GM12873 (cell line): ENCODE data around the gene AKR1A1.

Experiments
- CTCF ChIP-seq: IDR thresholded peaks from 2 replicates; pipeline ENCODE4 v1.5.1; 2012; ENCODE audit warnings: low read depth, mild to moderate bottlenecking, moderate library complexity, low read length, control low read depth; ENCODE audit not compliant: insufficient read depth; ENCODE audit errors: missing control alignments

The AKR1A1 gene

GRCh38 chr1:45568421-45568820 is 17.8 kb downstream of the AKR1A1 start:
- no peak for TF ChIP-seq CTCF

- TF ChIP-seq CTCF = no peak
These were observed 18.9 kb downstream of the AKR1A1 start for GRCh38 chr1:45569571-45569961.

GRCh38 chr1:45569962-45570581 is 19.4 kb downstream of the AKR1A1 start:
- TF ChIP-seq CTCF = peak; percentile 99

GRCh38 chr1:45570631-45571030 is 20.0 kb downstream of the AKR1A1 start:
- no peak for TF ChIP-seq CTCF

- TF ChIP-seq CTCF = no peak
These were observed 22.7 kb downstream of the AKR1A1 start for GRCh38 chr1:45573231-45573804.

- no peak for TF ChIP-seq CTCF
These were observed 23.5 kb downstream of the AKR1A1 start for GRCh38 chr1:45574105-45574626.

- TF ChIP-seq CTCF = no peak
These were observed 32.6 kb downstream of the AKR1A1 start for GRCh38 chr1:45583264-45583665.
